ENCODE results near the gene ADORA1. TPM values are rescaled to one million over a fixed set of nuclear protein-coding genes. Genes with fewer than 3 reads are reported as not detected.

ADORA1 gene
- polyA plus RNA-seq, 1 of the 3 experiments (the other 2 are of a cell fraction), result 4.8 TPM

GRCh38 chr1:203082231-203082505, 45.4 kb upstream of the ADORA1 start:
- WGBS (ENCODE audit: low lambda C conversion rate), result 59% methylated on average over 3 of the region's 3 CpGs
- Histone ChIP-seq H3K36me3 (replicated peaks in 1 of 2; ENCODE audit: control insufficient read depth in 1 of 2, insufficient read depth in 2 of 2, low read length in 1 of 2) (no peaks in the 10 kb centered on the region), H4K20me1 (ENCODE audit: insufficient read depth) (no peaks in the 10 kb centered on the region), H3K9ac (no peak overlapping the region), H3K27me3 (ENCODE audit: insufficient read depth) (no peaks in the 10 kb centered on the region), H3K4me2 (no peak overlapping the region), H3K79me2 (ENCODE audit: insufficient read depth) (no peaks in the 10 kb centered on the region), H3K9me3 (no peaks in the 10 kb centered on the region), H3K4me1 (ENCODE audit: control insufficient read depth in 1 of 2, insufficient read depth in 2 of 2, low read depth in 1 of 2, low read length in 1 of 2) (no peaks in the 10 kb centered on the region; a peak in 1 of 4 replicates), H3F3A (replicated peaks; ENCODE audit: insufficient read depth) (no peaks in the 10 kb centered on the region), H3K4me3 (ENCODE audit: low read depth in 2 of 2, low read length in 1 of 2) (no peak overlapping the region), H2AFZ (ENCODE audit: low read depth) (no peak overlapping the region), H3K9me2 (no peaks in the 10 kb centered on the region), H3K27ac (ENCODE audit: low read depth in 2 of 2, low read length in 1 of 2) (no peak overlapping the region)
- ChIA-PET POLR2A (no interaction called here), CTCF (interaction anchor here (1.0 to 3.5 kb wide), 5 partner anchors 27 to 133 kb away, joined by 3 to 18 read pairs (median 4); no protein-coding TSS in a partner anchor)
- DNase-seq, result no peak
- no peak for TF ChIP-seq PBX3 (IDR thresholded peaks at IDR 0.05)
- no peak for TF ChIP-seq ZBTB33 (IDR thresholded peaks at IDR 0.05; ENCODE audit: borderline replicate concordance, low read depth)
- no peak for TF ChIP-seq FOXM1 (IDR thresholded peaks at IDR 0.05; ENCODE audit: low read depth)
- TF ChIP-seq FOXJ3 (CRISPR knock-in tag; IDR thresholded peaks at IDR 0.05), result no peak
- TF ChIP-seq RCOR1 (IDR thresholded peaks at IDR 0.05; ENCODE audit: low read length), result no peak
- TF ChIP-seq YY1 (IDR thresholded peaks at IDR 0.05; ENCODE audit: low read depth), result no peak
- no peak for TF ChIP-seq RXRA (IDR thresholded peaks at IDR 0.05; ENCODE audit: borderline replicate concordance, low read depth)
- TF ChIP-seq GABPA (IDR thresholded peaks at IDR 0.05; ENCODE audit: low read depth), result no peak
- TF ChIP-seq CTCF (IDR thresholded peaks at IDR 0.05), result no peak
- TF ChIP-seq TEAD4 (IDR thresholded peaks at IDR 0.05; ENCODE audit: borderline replicate concordance, insufficient read depth), result no peak
- no peak for TF ChIP-seq NFIC (IDR thresholded peaks at IDR 0.05; ENCODE audit: borderline replicate concordance)
- no peak for TF ChIP-seq RAD21 (IDR thresholded peaks at IDR 0.05; ENCODE audit: low read length)
- TF ChIP-seq EZH2phosphoT487 (IDR thresholded peaks at IDR 0.05; ENCODE audit: borderline replicate concordance, low read depth), result no peak
- no peak for TF ChIP-seq IRF3 (IDR thresholded peaks at IDR 0.05; ENCODE audit: low read depth, low read length)
- TF ChIP-seq NRF1 (IDR thresholded peaks at IDR 0.05; ENCODE audit: low read depth, low read length), result no peak
- TF ChIP-seq USF1 (IDR thresholded peaks at IDR 0.05; ENCODE audit: borderline replicate concordance, low read depth), result no peak
- TF ChIP-seq TCF12 (IDR thresholded peaks at IDR 0.05), result no peak
- no peak for TF ChIP-seq MEF2A (IDR thresholded peaks at IDR 0.05; ENCODE audit: borderline replicate concordance, low read depth)
- TF ChIP-seq TAF1 (IDR thresholded peaks at IDR 0.05; ENCODE audit: borderline replicate concordance, low read depth, low read length), result no peak
- no peak for TF ChIP-seq POLR2AphosphoS5 (IDR thresholded peaks at IDR 0.05; ENCODE audit: low read depth, low read length)

Data from SK-N-SH (cell line).